HEK293 (cell line): ENCODE results near the gene ADK.
A peak's percentile ranks its signal among the peaks of the same experiment; 100 is the strongest.

Experiments used
- CTCF ChIA-PET: fragments of 350-600 bp; formaldehyde crosslinking; extraction: SDS; loops from one replicate; lab custom pipeline; 2021; ENCODE audit warnings: antibody characterized with exemption; lab: Yijun Ruan, JAX
- POLR2A ChIA-PET: fragments of 300-600 bp; formaldehyde crosslinking; extraction: SDS; loops from one replicate; lab custom pipeline; 2020; ENCODE audit warnings: antibody characterized with exemption, inconsistent platforms; lab: Yijun Ruan, JAX
- H3K27ac ChIP-seq: fragments of 200-500 bp; sonication (Bioruptor generic); 2 replicates; pipeline ENCODE4 v1.5.1; 2014; ENCODE audit warnings: low read depth, low read length, control low read depth, inconsistent platforms; ENCODE audit errors: extremely low read depth
- H3K36me3 ChIP-seq, 2 experiments: fragments of 200-500 bp in 1 of 2; sonication (Bioruptor generic) in 1 of 2; 1 replicate in 1 of 2; 2 replicates in 1 of 2; pipeline ENCODE4 v1.5.1; 2014 to 2017; ENCODE audit warnings: inconsistent platforms in 2 of 2, low read length in 2 of 2; ENCODE audit not compliant: control insufficient read depth in 2 of 2, insufficient read depth in 1 of 2
- H3K4me1 ChIP-seq: fragments of 200-500 bp; sonication (Bioruptor generic); 2 replicates; pipeline ENCODE4 v1.5.1; 2014; ENCODE audit warnings: mild to moderate bottlenecking, low read length, inconsistent platforms; ENCODE audit not compliant: control insufficient read depth, insufficient read depth
- H3K4me3 ChIP-seq: 2 replicates; pipeline ENCODE4 v1.5.1; 2011; ENCODE audit warnings: low read depth, mild to moderate bottlenecking, control low read depth, low read length, moderate library complexity
- H3K9me3 ChIP-seq: fragments of 200-500 bp; sonication (Bioruptor generic); 2 replicates; pipeline ENCODE4 v1.5.1; 2014; ENCODE audit warnings: low read depth, low read length, inconsistent platforms; ENCODE audit not compliant: control insufficient read depth, insufficient read depth
- GLIS2 ChIP-seq: fragments of 450-650 bp; formaldehyde crosslinking; IDR thresholded peaks from 2 replicates; pipeline ENCODE4 v1.5.1; 2016; ENCODE audit warnings: missing biosample characterization, missing genetic modification characterization
- KLF8 ChIP-seq: fragments of 450-650 bp; formaldehyde crosslinking; IDR thresholded peaks from 2 replicates; pipeline ENCODE4 v1.5.1; 2016; ENCODE audit warnings: missing biosample characterization, missing genetic modification characterization
- KLF9 ChIP-seq: fragments of 450-650 bp; formaldehyde crosslinking; IDR thresholded peaks from 2 replicates; pipeline ENCODE4 v1.5.1; 2016; ENCODE audit warnings: missing biosample characterization, missing genetic modification characterization, low read depth
- OVOL3 ChIP-seq: fragments of 450-650 bp; formaldehyde crosslinking; IDR thresholded peaks from 2 replicates; pipeline ENCODE4 v1.5.1; 2016; ENCODE audit warnings: missing biosample characterization, missing genetic modification characterization
- PRDM2 ChIP-seq: fragments of 450-650 bp; formaldehyde crosslinking; IDR thresholded peaks from 2 replicates; pipeline ENCODE4 v1.5.1; 2016; ENCODE audit warnings: missing biosample characterization, missing genetic modification characterization, borderline replicate concordance
- SCRT1 ChIP-seq: fragments of 450-650 bp; formaldehyde crosslinking; IDR thresholded peaks from 2 replicates; pipeline ENCODE4 v1.5.1; 2016; ENCODE audit warnings: missing biosample characterization, missing genetic modification characterization, borderline replicate concordance
- WT1 ChIP-seq: fragments of 450-650 bp; formaldehyde crosslinking; IDR thresholded peaks from 2 replicates; pipeline ENCODE4 v1.5.1; 2016; ENCODE audit warnings: missing biosample characterization, missing genetic modification characterization
- ZBTB1 ChIP-seq: fragments of 450-650 bp; formaldehyde crosslinking; IDR thresholded peaks from 2 replicates; pipeline ENCODE4 v1.5.1; 2016; ENCODE audit warnings: missing biosample characterization, missing genetic modification characterization
- ZBTB26 ChIP-seq: fragments of 450-650 bp; formaldehyde crosslinking; optimal IDR thresholded peaks from 2 replicates; pipeline ENCODE3; 2016; ENCODE audit warnings: missing biosample characterization, mild to moderate bottlenecking, missing genetic modification characterization
- ZFHX2 ChIP-seq: fragments of 450-650 bp; formaldehyde crosslinking; conservative IDR thresholded peaks from 2 replicates; pipeline ENCODE4 v1.5.1; 2016; ENCODE audit warnings: missing biosample characterization, missing genetic modification characterization
- ZIC2 ChIP-seq: fragments of 450-650 bp; formaldehyde crosslinking; IDR thresholded peaks from 2 replicates; pipeline ENCODE4 v1.5.1; 2016; ENCODE audit warnings: missing biosample characterization, missing genetic modification characterization
- ZNF121 ChIP-seq: fragments of 450-650 bp; formaldehyde crosslinking; IDR thresholded peaks from 2 replicates; pipeline ENCODE4 v1.5.1; 2016; ENCODE audit warnings: missing biosample characterization, missing genetic modification characterization
- ZNF514 ChIP-seq: fragments of 450-650 bp; formaldehyde crosslinking; IDR thresholded peaks from 2 replicates; pipeline ENCODE4 v1.5.1; 2016; ENCODE audit warnings: missing biosample characterization, missing genetic modification characterization
- ZNF560 ChIP-seq: fragments of 450-650 bp; formaldehyde crosslinking; IDR thresholded peaks from 2 replicates; pipeline ENCODE4 v1.5.1; 2017; ENCODE audit warnings: missing biosample characterization, missing genetic modification characterization, borderline replicate concordance
- ZNF664 ChIP-seq: fragments of 450-650 bp; formaldehyde crosslinking; IDR thresholded peaks from 2 replicates; pipeline ENCODE4 v1.5.1; 2016; ENCODE audit warnings: missing biosample characterization, missing genetic modification characterization
- TF ChIP-seq, protein P1 (sequence below): sonication (generic); formaldehyde crosslinking; IDR thresholded peaks from 2 replicates; pipeline ENCODE4 v1.8.1; 2022; ENCODE audit warnings: mild to moderate bottlenecking, moderate library complexity, missing genetic modification reagents
- TF ChIP-seq, protein P2 (sequence below): fragments of 450-650 bp; formaldehyde crosslinking; IDR thresholded peaks from 2 replicates; pipeline ENCODE4 v1.5.1; 2016; ENCODE audit warnings: missing biosample characterization, missing genetic modification characterization

ADK gene

GRCh38 chr10:74738052-74738451 lies 587.0 kb downstream of the ADK start (continued):
- TF ChIP-seq, protein P1, sequence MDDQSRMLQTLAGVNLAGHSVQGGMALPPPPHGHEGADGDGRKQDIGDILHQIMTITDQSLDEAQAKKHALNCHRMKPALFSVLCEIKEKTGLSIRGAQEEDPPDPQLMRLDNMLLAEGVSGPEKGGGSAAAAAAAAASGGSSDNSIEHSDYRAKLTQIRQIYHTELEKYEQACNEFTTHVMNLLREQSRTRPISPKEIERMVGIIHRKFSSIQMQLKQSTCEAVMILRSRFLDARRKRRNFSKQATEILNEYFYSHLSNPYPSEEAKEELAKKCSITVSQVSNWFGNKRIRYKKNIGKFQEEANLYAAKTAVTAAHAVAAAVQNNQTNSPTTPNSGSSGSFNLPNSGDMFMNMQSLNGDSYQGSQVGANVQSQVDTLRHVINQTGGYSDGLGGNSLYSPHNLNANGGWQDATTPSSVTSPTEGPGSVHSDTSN (CRISPR knock-in tag), result no peak
- TF ChIP-seq OVOL3 (tag by site-specific recombination) (no peak), GLIS2 (no peak), ZBTB26 (no peak), ZFHX2 (tag by site-specific recombination) (no peak)
- TF ChIP-seq, protein P2, sequence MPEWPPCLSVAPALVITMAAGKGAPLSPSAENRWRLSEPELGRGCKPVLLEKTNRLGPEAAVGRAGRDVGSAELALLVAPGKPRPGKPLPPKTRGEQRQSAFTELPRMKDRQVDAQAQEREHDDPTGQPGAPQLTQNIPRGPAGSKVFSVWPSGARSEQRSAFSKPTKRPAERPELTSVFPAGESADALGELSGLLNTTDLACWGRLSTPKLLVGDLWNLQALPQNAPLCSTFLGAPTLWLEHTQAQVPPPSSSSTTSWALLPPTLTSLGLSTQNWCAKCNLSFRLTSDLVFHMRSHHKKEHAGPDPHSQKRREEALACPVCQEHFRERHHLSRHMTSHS (tag by site-specific recombination), result no peak

- no peaks in the 10 kb centered on the region for H3K9me3 ChIP-seq
- H3K4me1 ChIP-seq, result no peaks in the 10 kb centered on the region
- CTCF ChIA-PET, result interaction anchor here (0.7 to 1.3 kb wide), 7 partner anchors 11 to 295 kb away, joined by 3 to 5 read pairs (median 3); no protein-coding TSS in a partner anchor
- TF ChIP-seq ZNF664 (tag by site-specific recombination), result no peak
- TF ChIP-seq ZNF121 (tag by site-specific recombination), result 0 out of 2 replicates have a peak, but pooled peaks have one; percentile 39
- H3K27ac ChIP-seq, result no peak overlapping the region
- POLR2A ChIA-PET, result no interaction called here
- H3K36me3 ChIP-seq, result no peaks in the 10 kb centered on the region
- no peak overlapping the region for H3K4me3 ChIP-seq
Measured at GRCh38 chr10:74738542-74738941, 587.5 kb downstream of the ADK start.

DNA sequence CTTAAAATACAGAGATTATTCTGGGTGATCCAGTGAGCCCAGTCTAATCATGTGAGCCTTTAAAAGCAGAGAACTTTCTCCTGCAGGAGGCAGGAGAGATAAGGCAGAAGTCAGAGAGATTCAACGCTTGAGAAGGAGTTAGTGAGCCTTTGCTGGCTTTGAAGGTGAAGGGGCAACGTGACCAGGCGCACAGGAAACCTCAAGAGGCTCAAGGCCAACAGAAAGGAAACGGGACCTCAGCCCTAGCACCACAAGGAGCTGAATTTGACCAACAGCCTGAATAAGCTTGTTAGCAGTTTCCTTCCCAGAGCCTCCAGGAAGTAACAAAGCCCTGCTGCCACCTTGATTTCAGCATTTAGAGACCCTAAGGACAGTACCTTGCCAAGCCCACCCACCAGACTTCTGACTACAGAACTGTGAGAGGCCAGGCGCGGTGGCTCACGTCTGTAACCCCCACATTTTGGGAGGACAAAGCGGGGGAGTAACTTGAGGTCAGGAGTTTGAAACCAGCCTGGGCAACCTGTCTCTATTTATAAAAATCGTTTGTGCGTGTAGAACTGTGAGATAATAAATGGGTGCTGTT lies 588.1 kb downstream of the ADK start:
- no peaks in the 10 kb centered on the region for H3K36me3 ChIP-seq
- TF ChIP-seq KLF9 (tag by site-specific recombination) (no peak), ZNF560 (tag by site-specific recombination) (no peak), ZIC2 (no peak), KLF8 (tag by site-specific recombination) (no peak), SCRT1 (tag by site-specific recombination) (no peak), ZNF514 (tag by site-specific recombination) (no peak), WT1 (tag by site-specific recombination) (no peak), PRDM2 (tag by site-specific recombination) (no peak), ZBTB1 (tag by site-specific recombination) (no peak)
- no peak overlapping the region for H3K27ac ChIP-seq
- ChIA-PET CTCF (interaction anchor here (0.7 to 1.3 kb wide), 3 partner anchors 18 to 295 kb away, joined by 3 to 5 read pairs (median 3); no protein-coding TSS in a partner anchor), POLR2A (no interaction called here)
- no peaks in the 10 kb centered on the region for H3K4me1 ChIP-seq
- H3K4me3 ChIP-seq, result no peak overlapping the region
- H3K9me3 ChIP-seq, result no peaks in the 10 kb centered on the region
